ENCODE data around the gene STYXL1. TPM values are rescaled to one million over a fixed set of nuclear protein-coding genes. Genes with fewer than 3 reads are reported as not detected.

STYXL1 gene
- total RNA-seq, 1 donor from 2014 or later = 32.5 TPM

DNA sequence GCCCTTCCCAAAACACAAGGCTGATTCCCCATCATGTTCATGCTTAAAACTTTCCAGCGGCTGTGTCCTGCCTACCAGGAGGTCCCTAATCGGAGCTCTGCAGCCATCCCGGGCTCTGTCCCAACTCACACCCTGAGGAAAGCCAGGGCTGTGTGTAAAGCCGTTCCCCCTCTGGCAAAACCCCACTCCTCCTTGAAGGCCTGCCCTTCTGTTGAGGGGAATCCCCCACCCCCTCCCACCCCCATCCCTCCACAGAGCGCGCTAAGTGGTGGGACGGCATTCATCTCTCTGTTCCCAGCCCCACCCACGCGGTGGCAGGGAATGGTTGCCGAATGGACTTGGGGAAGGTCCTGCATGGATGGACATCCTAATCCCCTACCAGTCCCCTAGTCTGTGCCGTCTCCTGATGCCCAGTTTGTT lies 52.7 kb downstream of the STYXL1 start:
- no peak for DNase-seq (ENCODE audit: extremely low spot score, unreplicated experiment)

GRCh38 chr7:75994388-75995051 lies 53.3 kb downstream of the STYXL1 start, which contains the start of gene TMEM120A:
TMEM120A (minus strand) TSS chr7:75994595; CDS start chr7:75994570, 25 bp downstream.
- DNase-seq (ENCODE audit: extremely low spot score, unreplicated experiment) = peak; percentile 99
- Mint-ChIP-seq H3K36me3 (ENCODE audit: unreplicated experiment) (peaks cover 23% of the 10 kb centered on the region), H3K9me3 (ENCODE audit: unreplicated experiment) (no peaks in the 10 kb centered on the region), H3K4me3 (ENCODE audit: unreplicated experiment) (peak within 1 kb of the TSS; percentile 77), H3K4me1 (ENCODE audit: unreplicated experiment) (peaks cover 16% of the 10 kb centered on the region), H3K27me3 (ENCODE audit: unreplicated experiment) (no peaks in the 10 kb centered on the region), H3K27ac (ENCODE audit: unreplicated experiment) (peak within 1 kb of the TSS; percentile 72)
- TF ChIP-seq, protein P1, sequence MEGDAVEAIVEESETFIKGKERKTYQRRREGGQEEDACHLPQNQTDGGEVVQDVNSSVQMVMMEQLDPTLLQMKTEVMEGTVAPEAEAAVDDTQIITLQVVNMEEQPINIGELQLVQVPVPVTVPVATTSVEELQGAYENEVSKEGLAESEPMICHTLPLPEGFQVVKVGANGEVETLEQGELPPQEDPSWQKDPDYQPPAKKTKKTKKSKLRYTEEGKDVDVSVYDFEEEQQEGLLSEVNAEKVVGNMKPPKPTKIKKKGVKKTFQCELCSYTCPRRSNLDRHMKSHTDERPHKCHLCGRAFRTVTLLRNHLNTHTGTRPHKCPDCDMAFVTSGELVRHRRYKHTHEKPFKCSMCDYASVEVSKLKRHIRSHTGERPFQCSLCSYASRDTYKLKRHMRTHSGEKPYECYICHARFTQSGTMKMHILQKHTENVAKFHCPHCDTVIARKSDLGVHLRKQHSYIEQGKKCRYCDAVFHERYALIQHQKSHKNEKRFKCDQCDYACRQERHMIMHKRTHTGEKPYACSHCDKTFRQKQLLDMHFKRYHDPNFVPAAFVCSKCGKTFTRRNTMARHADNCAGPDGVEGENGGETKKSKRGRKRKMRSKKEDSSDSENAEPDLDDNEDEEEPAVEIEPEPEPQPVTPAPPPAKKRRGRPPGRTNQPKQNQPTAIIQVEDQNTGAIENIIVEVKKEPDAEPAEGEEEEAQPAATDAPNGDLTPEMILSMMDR (IDR thresholded peaks at IDR 0.05) = peak; percentile 43

More for the DNA sequence above, 52.7 kb downstream of the STYXL1 start:
- TF ChIP-seq, protein P1 (IDR thresholded peaks at IDR 0.05) = no peak
- peaks cover 13% of the 10 kb centered on the region for H3K4me1 Mint-ChIP-seq (ENCODE audit: unreplicated experiment)
- no peaks in the 10 kb centered on the region for H3K27me3 Mint-ChIP-seq (ENCODE audit: unreplicated experiment)
- no peaks in the 10 kb centered on the region for H3K9me3 Mint-ChIP-seq (ENCODE audit: unreplicated experiment)
- H3K27ac Mint-ChIP-seq (ENCODE audit: unreplicated experiment) = peak overlapping the region; percentile 72
- H3K4me3 Mint-ChIP-seq (ENCODE audit: unreplicated experiment) = peak overlapping the region; percentile 77
- peaks cover 23% of the 10 kb centered on the region for H3K36me3 Mint-ChIP-seq (ENCODE audit: unreplicated experiment)

- Mint-ChIP-seq H3K9me3 (ENCODE audit: unreplicated experiment) (no peaks in the 10 kb centered on the region), H3K27me3 (ENCODE audit: unreplicated experiment) (no peaks in the 10 kb centered on the region), H3K4me1 (ENCODE audit: unreplicated experiment) (peaks cover 18% of the 10 kb centered on the region), H3K27ac (ENCODE audit: unreplicated experiment) (peak overlapping the region; percentile 71), H3K36me3 (ENCODE audit: unreplicated experiment) (peaks cover 20% of the 10 kb centered on the region), H3K4me3 (ENCODE audit: unreplicated experiment) (peak overlapping the region; percentile 77)
- no peak for DNase-seq (ENCODE audit: extremely low spot score, unreplicated experiment)
- TF ChIP-seq, protein P1 (IDR thresholded peaks at IDR 0.05) = no peak
Measured at GRCh38 chr7:75993689-75994387, 54.0 kb downstream of the STYXL1 start.

- Mint-ChIP-seq H3K4me1 (ENCODE audit: unreplicated experiment) (peaks cover 18% of the 10 kb centered on the region), H3K36me3 (ENCODE audit: unreplicated experiment) (peaks cover 12% of the 10 kb centered on the region), H3K9me3 (ENCODE audit: unreplicated experiment) (no peaks in the 10 kb centered on the region), H3K27ac (ENCODE audit: unreplicated experiment) (no peak overlapping the region), H3K4me3 (ENCODE audit: unreplicated experiment) (no peak overlapping the region), H3K27me3 (ENCODE audit: unreplicated experiment) (no peaks in the 10 kb centered on the region)
- no peak for DNase-seq (ENCODE audit: extremely low spot score, unreplicated experiment)
- TF ChIP-seq, protein P1 (IDR thresholded peaks at IDR 0.05) = no peak
Measured at GRCh38 chr7:75992083-75992755, 55.6 kb downstream of the STYXL1 start.

All from osteocyte (in vitro differentiated cells).